Measurements from ENCODE around the gene TRPV3.

GRCh38 chr17:3510090-3510489 is 47.5 kb downstream of the TRPV3 start:
- TF ChIP-seq CTCF (IDR thresholded peaks at IDR 0.05) (no peak), POLR2A (IDR thresholded peaks at IDR 0.05) (no peak)
